22Rv1 (cell line): Measurements from ENCODE around the gene SEC14L2.
A peak's percentile ranks its signal among the peaks of the same experiment; 100 is the strongest.

Experiments
- H3K27ac ChIP-seq: fragments of 450-650 bp; 2 replicates; pipeline ENCODE4 v1.5.1; 2017
- CTCF ChIP-seq: fragments of 450-650 bp; IDR thresholded peaks from 2 replicates; pipeline ENCODE4 v1.5.1; 2017; ENCODE audit warnings: mild to moderate bottlenecking
- ZFX ChIP-seq: fragments of 450-650 bp; IDR thresholded peaks from 2 replicates; pipeline ENCODE4 v1.6.1; 2017; ENCODE audit warnings: antibody characterized with exemption, borderline replicate concordance

SEC14L2 gene

DNA sequence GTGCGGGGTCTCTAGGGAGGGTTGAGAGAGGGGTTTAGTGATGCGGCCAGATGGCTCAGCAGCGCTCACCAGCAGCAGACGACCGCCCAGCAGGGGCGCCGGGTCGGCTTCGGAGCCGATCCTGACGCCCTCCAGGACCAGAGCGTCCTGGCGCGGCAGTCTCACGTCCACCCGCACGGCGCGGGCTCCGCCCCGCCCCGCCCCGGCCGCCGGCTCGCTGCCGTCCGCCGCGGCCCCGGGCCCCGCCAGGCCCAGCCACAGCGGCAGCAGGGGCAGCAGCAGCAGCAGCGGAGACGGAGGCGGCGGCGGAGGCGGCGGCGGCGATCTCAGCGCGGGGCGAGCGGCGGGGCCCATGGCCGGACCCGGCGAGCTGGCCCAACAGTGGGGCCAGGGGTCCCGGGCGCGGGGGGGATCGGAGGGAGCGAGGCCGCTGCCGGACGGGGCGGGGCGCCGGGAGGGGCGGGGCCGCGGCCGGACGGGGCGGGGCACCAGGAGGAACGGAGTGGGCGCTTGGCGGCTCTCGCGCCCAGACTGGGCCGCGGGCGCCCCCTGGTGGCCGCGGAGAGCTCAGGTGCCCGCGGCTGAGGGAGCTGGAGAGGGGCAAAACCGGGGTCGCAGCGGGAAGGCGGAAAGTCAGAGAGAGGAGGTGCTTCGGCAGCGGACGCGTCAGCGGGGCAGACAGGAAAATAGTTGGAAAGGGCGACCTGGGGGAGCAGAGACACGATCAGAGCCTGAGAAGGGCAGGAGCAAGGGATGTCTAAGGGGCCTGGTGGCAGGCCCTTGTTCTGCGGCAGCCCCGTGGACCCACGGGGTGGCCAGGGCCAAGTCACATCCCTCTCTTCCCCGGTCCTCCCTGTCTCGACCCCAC is 9.6 kb upstream of the SEC14L2 start, which contains the start of gene RNF215:
Gene RNF215, minus strand, starts transcription at position 452 of the 868 bp plus-strand sequence. Its CDS starts 98 bp downstream, at position 354.
- TF ChIP-seq CTCF (peak; percentile 98), ZFX (no peak)
- peak within 1 kb of the TSS; percentile 56 for H3K27ac ChIP-seq

GRCh38 chr22:30390974-30391691 is 5.7 kb upstream of the SEC14L2 start:
- TF ChIP-seq CTCF = peak; percentile 93
- no peak for TF ChIP-seq ZFX
- no peak overlapping the region for H3K27ac ChIP-seq

GRCh38 chr22:30392661-30393321 is 4.0 kb upstream of the SEC14L2 start:
- no peak for TF ChIP-seq ZFX
- no peak for TF ChIP-seq CTCF
- H3K27ac ChIP-seq = no peak overlapping the region

GRCh38 chr22:30393322-30393680 is 3.5 kb upstream of the SEC14L2 start:
- no peak overlapping the region for H3K27ac ChIP-seq

GRCh38 chr22:30393885-30394284 is 2.9 kb upstream of the SEC14L2 start:
- TF ChIP-seq ZFX (no peak), CTCF (no peak)
- H3K27ac ChIP-seq = no peak overlapping the region

More at GRCh38 chr22:30393322-30393680, 3.5 kb upstream of the SEC14L2 start:
- TF ChIP-seq CTCF (no peak), ZFX (no peak)

DNA sequence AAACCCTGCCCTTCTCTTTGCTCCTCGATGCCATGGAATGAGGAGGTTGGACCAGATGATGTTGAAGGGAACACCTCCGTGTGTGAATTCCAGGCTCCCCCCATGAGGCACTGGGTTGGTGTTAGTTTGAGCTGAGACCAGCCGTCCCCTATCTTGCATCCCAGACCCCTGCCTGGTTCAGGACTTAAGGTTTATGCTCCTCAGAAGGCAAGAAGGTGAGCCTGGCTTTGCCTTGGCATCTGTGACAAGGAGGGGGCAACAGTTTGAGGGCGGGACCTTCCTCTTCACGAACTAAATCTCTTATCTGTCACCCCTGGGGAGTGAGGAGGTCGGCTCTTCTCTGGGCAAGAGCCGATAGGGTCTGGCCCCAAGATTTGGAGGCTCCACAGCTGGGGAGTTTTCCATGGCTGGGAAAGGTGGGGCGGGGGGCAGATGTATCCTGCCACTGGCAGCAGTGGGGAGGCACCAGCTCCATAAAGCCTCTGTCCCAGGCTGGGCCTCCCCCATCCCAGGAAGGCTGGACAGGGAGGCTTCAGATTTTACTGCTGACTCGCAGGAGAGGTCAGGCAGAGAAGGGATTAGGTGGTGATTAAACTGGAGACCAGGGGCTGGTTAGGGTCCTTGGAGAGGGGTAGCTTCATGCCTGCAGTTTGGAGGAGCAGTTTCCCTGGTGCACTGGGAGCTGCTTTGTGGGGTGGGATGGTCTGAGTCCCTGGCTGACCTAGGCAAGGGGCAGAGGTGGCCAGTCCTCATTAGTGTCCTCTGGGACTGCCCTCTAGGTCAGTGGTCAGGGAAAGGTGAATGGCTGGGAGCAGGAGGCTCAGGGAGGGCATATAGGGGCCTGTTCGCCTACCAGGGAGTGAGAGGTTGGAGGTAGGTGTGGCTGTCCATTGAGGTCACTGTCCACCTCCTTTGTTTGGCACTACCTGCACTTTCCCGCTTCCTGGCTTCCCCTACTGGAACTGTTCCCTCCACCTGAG is 1.1 kb downstream of the SEC14L2 start:
- TF ChIP-seq ZFX (no peak), CTCF (no peak)
- H3K27ac ChIP-seq = no peak overlapping the region
